Lower lobe of right lung (tissue), 2 donors: ENCODE measurements around the gene UFD1. TPM values are rescaled to one million over a fixed set of nuclear protein-coding genes. Genes with fewer than 3 reads are reported as not detected.

Source experiments
- ATAC-seq, 2 donors: fragments of 200-7000 bp; cut with Tn5 transposase; one replicate each; pipeline ENCODE4 v1.9.1; 2020 to 2022; ENCODE audit warnings: mild to moderate bottlenecking in 2 of 2, moderate library complexity in 2 of 2
- DNase-seq: peaks from one replicate; pipeline ENCODE4 v3.0.0-alpha.2; 2020
- H3K27ac ChIP-seq: fragments of 200-600 bp; one replicate; pipeline ENCODE4 v1.8.0; 2022
- H3K27me3 ChIP-seq: fragments of 200-600 bp; one replicate; pipeline ENCODE4 v1.8.0; 2022; ENCODE audit warnings: low read depth
- H3K36me3 ChIP-seq: fragments of 200-600 bp; one replicate; pipeline ENCODE4 v1.8.0; 2022; ENCODE audit warnings: mild to moderate bottlenecking
- H3K4me1 ChIP-seq: fragments of 200-600 bp; one replicate; pipeline ENCODE4 v1.8.0; 2022
- H3K4me3 ChIP-seq: fragments of 200-600 bp; one replicate; pipeline ENCODE4 v1.8.0; 2022; ENCODE audit warnings: mild to moderate bottlenecking
- H3K9me3 ChIP-seq: fragments of 200-600 bp; one replicate; pipeline ENCODE4 v1.8.0; 2022
- intact Hi-C: fragments of 100-400 bp; cut with DNase I; formaldehyde crosslinking; loops from one replicate; pipeline ENCODE4 v1.11.0; 2022
- total RNA-seq: library from RNA; stranded (reverse); fragmentation: NEBNext Ultra II Directional; extraction: Animal tissue kit (Norgen Biotek cat#: 25700); gene quantifications from one replicate; pipeline ENCODE4 v1.2.1, GENCODE V29; 2021
- TF ChIP-seq, protein P1 (sequence below): fragments of 200-600 bp; IDR thresholded peaks from one replicate; pipeline ENCODE4 v1.8.0; 2022; ENCODE audit warnings: antibody characterized with exemption, mild to moderate bottlenecking
- donor health status: DM: no; HTN: yes; CAD: no; lungs with severe emphysema.

The UFD1 gene
- total RNA-seq, 1 donor from 2014 or later = 36.7 TPM

DNA sequence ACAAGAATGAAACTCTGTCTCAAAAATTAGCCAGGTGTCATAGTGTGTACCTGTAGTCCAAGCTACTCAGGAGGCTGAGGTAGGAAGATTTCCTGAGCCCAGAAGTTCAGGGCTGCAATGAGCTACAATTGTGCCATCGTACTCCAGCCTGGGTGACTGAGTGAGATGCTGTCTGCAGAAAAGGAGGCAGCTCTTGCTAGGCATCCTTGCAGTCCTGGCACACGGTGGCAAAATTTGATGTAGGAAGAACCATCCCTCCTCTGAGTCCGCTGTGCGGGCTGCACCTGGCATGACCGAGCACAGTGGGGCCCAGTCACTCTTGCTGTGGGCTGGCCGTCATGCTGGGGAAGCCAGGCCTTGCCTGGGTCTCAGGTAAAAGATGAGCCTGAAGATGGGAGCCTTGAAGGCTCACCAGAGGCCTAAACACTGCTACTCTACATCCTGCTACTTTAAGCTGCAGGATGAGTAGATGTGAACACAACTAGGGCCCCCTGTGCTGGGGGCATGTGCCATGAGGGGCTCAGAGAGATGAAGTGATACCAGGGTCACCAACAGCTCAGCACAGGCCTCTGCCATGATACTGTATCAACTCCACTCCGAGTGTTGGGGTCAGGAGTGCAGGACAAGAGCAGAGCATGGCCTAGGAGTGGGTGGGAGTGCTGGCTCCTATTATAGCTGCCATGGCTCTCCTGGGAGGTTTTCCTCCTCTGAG is 19.3 kb upstream of the UFD1 start:
- intact Hi-C loops = loop anchor here (10.0 kb wide), 1 partner anchor 126 kb away; no protein-coding TSS in a partner anchor
- TF ChIP-seq, protein P1, sequence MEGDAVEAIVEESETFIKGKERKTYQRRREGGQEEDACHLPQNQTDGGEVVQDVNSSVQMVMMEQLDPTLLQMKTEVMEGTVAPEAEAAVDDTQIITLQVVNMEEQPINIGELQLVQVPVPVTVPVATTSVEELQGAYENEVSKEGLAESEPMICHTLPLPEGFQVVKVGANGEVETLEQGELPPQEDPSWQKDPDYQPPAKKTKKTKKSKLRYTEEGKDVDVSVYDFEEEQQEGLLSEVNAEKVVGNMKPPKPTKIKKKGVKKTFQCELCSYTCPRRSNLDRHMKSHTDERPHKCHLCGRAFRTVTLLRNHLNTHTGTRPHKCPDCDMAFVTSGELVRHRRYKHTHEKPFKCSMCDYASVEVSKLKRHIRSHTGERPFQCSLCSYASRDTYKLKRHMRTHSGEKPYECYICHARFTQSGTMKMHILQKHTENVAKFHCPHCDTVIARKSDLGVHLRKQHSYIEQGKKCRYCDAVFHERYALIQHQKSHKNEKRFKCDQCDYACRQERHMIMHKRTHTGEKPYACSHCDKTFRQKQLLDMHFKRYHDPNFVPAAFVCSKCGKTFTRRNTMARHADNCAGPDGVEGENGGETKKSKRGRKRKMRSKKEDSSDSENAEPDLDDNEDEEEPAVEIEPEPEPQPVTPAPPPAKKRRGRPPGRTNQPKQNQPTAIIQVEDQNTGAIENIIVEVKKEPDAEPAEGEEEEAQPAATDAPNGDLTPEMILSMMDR = no peak
- no peak overlapping the region for H3K4me3 ChIP-seq
- no peaks in the 10 kb centered on the region for H3K36me3 ChIP-seq
- no peak overlapping the region for H3K27ac ChIP-seq
- H3K4me1 ChIP-seq = no peaks in the 10 kb centered on the region
- DNase-seq = no peak
- ATAC-seq = peak in 1 of 2 donors; percentile 34
- H3K9me3 ChIP-seq = no peaks in the 10 kb centered on the region
- H3K27me3 ChIP-seq = no peaks in the 10 kb centered on the region

DNA sequence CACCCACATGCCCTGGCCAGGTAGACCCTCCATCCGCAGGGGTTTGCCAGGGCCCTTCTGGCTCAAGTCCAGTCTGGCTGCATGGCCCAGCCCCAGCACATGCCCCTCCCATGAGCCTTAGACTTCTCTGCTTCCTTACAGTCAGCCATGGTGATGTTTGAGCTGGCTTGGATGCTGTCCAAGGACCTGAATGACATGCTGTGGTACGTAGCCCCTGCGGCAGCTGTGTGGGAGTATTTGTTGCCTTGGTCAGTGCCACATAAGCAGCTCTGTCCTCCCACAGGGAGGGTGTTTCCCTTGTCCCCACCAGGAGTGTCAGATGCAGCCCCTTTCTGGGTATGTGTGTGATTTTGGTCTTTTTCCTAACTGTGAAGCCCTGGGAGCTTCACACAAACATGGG is 18.3 kb upstream of the UFD1 start:
- Histone ChIP-seq H3K36me3 (no peaks in the 10 kb centered on the region), H3K27ac (no peak overlapping the region), H3K9me3 (no peaks in the 10 kb centered on the region), H3K4me3 (no peak overlapping the region), H3K4me1 (no peaks in the 10 kb centered on the region), H3K27me3 (no peaks in the 10 kb centered on the region)
- TF ChIP-seq, protein P1 = no peak
- ATAC-seq = no peak
- intact Hi-C loops = loop anchor here (10.0 kb wide), 1 partner anchor 128 kb away; no protein-coding TSS in a partner anchor
- DNase-seq = no peak

DNA sequence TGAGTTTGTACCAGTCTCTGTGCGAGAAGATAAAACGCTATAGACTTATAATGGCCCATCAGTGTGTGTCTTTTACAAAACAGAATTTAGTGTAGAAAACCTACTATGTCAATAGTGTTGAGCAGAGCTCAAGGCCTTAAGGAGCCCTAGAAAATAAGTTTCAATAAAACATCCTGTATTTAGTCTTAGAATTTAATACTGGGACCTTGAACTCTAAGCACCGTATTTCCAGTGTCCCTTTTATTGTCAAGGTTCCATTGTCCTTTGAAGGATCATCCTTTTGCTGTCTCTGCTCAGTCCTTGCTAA is 17.3 kb upstream of the UFD1 start:
- H3K4me3 ChIP-seq = no peak overlapping the region
- intact Hi-C loops = loop anchor here (10.0 kb wide), 1 partner anchor 129 kb away; no protein-coding TSS in a partner anchor
- no peaks in the 10 kb centered on the region for H3K27me3 ChIP-seq
- H3K36me3 ChIP-seq = no peaks in the 10 kb centered on the region
- H3K27ac ChIP-seq = no peak overlapping the region
- ATAC-seq (no peak), DNase-seq (no peak)
- no peaks in the 10 kb centered on the region for H3K9me3 ChIP-seq
- TF ChIP-seq, protein P1 = no peak
- H3K4me1 ChIP-seq = no peaks in the 10 kb centered on the region

DNA sequence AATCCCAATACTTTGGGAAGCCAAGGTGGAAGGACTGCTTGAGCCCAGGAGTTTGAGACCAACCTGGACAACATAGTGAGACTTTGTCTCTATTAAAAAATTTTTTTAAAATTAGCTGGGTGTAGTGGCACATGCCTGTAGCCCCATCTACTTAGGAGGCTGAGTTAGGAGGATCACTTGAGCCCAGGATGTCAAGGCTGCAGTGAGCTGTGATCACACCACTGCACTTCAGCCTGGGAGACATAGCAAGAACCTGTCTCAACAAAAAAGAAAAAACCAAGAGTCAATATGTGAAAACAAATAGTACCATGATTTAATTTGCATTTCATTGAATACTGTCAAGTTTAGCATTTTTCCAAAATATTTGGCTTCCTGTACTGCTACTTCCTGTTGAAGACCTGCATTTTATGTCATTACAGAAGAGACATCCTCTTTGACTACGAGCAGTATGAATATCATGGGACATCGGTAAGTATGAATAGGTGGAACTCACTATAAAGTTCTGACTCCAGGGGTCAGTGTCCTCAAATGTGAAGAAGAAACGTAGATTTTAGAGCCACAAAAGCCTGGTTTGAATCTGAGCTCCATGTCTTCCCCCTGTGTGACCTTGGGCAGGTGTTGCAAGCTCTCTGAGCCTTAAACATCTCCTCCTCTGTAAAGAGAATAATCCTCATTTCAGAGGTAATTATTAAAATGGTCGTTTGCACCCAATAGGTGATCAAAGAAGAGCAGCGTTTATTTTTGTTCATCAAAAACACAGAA is 16.8 kb upstream of the UFD1 start:
- intact Hi-C loops = loop anchor here (10.0 kb wide), 1 partner anchor 129 kb away; no protein-coding TSS in a partner anchor
- TF ChIP-seq, protein P1 = peak; percentile 36
- Histone ChIP-seq H3K36me3 (no peaks in the 10 kb centered on the region), H3K4me1 (no peaks in the 10 kb centered on the region), H3K27me3 (no peaks in the 10 kb centered on the region), H3K27ac (no peak overlapping the region), H3K4me3 (no peak overlapping the region), H3K9me3 (no peaks in the 10 kb centered on the region)
- ATAC-seq (no peak), DNase-seq (no peak)

DNA sequence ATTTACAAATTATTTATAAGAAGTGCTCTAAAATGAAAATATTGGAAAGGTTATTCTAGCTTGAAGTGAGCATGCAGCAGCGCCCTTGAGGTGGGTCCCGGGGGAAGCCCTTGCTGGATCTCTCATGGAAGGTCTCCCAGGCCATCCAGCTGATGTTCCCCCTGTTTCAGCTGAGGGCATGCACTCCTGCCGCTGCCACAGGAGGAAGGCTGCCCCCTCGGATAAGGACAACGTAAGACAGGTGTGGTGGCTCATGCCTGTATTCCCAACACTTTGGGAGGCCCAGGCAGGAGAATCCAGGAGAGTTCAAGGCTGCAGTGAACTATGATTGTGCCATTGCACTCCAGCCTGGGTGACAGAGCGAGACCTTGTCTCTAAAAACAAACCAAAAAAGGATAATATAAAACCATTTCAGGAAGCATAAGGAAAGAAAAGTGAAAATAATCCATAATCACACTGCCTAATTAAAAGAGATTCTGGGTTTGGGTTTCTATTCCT is 15.7 kb upstream of the UFD1 start:
- no peaks in the 10 kb centered on the region for H3K9me3 ChIP-seq
- H3K27ac ChIP-seq = no peak overlapping the region
- no peaks in the 10 kb centered on the region for H3K4me1 ChIP-seq
- no peak overlapping the region for H3K4me3 ChIP-seq
- intact Hi-C loops = loop anchor here (10.0 kb wide), 1 partner anchor 130 kb away; no protein-coding TSS in a partner anchor
- no peaks in the 10 kb centered on the region for H3K27me3 ChIP-seq
- no peaks in the 10 kb centered on the region for H3K36me3 ChIP-seq
- ATAC-seq (no peak), DNase-seq (no peak)
- TF ChIP-seq, protein P1 = no peak
